HG03439 (cell line): ENCODE measurements around the gene ZBTB20.
"Not testable (repeated sequence)": the region's sequence is repeated elsewhere in the genome, so short reads cannot be mapped to it uniquely, and the experiment has no call there.

ENCODE experiments used
- ATAC-seq: cut with Tn5 transposase; IDR thresholded peaks from one replicate; pipeline ENCODE4 v1.9.1; 2021; ENCODE audit warnings: mild to moderate bottlenecking, moderate library complexity; ENCODE audit not compliant: unreplicated experiment

Gene ZBTB20

DNA sequence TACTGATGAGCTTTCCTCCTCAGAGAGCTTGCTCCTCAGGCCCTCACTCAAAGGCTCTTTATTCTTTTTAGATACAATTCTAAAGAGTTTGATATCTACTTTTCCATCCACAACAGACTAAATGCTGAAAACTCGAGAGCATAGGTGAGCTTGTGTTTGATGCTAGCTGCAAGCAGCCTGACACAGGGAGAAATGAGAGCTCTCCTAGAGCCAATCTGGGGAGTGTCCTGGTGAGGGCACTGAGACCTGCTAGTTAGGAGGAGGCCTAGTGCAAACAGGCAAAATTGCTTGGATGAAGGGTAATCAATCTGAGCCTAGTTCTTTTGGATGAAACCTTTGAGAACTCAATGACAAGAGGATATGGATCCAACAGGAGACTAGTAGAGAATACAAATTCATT is 300.8 kb downstream of the ZBTB20 start:
- ATAC-seq: no peak

DNA sequence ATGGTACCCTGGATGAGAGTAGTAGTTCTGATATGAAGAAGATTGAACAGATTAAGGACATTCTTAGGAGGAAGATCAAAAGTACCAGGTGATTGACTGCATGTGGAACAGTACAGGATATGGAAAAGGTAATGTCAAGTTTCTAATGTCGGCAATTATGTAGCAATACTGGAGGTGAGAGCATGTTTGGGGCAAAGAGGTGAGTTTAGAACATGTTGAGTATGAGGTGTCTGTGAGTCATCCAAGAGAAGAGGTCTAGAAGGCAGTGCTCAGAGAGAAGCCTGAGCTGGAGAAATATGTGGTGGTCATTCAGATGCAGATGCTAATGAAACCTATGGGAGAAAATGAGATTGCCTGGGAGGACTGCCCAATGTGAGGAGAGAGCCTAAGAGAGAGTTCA is 305.6 kb downstream of the ZBTB20 start:
- ATAC-seq: no peak

DNA sequence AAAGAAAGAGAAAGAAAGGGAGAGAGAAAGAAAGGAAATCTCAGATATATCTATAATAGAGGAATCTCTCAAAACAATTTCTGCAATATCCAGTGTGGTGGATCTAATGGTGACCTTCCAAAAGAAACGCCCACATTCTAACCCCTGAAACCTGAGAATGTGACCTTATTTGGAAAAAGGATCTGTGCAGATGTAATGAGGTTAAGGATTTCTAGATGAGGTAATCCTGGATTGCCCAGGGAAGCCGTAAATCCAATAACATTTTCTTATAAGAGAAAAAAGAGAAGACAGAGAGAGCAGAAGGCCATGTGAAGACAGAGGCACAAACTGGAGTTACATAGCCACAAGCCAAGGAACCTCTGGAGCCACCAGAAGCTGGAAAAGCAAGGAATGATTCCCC is 307.6 kb downstream of the ZBTB20 start:
- ATAC-seq: no peak

DNA sequence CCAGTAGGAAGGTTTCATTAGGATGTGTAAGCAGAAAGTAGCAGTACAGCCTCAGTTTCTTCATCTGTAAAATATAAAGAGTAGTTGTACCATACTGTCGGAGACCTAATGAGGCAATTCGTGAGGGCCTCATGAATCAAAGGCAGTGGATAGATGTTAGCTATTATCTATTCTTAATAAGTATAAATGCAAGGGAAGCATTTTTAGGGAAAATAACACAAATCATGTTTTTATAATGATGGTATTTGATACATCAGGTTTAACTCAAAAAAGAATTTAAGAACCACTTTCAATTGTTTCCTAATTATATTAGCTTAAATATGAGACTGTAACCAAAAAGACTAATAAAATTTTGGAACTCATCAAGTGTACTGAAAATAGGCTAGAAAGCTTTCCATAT is 309.1 kb downstream of the ZBTB20 start:
- no peak for ATAC-seq

DNA sequence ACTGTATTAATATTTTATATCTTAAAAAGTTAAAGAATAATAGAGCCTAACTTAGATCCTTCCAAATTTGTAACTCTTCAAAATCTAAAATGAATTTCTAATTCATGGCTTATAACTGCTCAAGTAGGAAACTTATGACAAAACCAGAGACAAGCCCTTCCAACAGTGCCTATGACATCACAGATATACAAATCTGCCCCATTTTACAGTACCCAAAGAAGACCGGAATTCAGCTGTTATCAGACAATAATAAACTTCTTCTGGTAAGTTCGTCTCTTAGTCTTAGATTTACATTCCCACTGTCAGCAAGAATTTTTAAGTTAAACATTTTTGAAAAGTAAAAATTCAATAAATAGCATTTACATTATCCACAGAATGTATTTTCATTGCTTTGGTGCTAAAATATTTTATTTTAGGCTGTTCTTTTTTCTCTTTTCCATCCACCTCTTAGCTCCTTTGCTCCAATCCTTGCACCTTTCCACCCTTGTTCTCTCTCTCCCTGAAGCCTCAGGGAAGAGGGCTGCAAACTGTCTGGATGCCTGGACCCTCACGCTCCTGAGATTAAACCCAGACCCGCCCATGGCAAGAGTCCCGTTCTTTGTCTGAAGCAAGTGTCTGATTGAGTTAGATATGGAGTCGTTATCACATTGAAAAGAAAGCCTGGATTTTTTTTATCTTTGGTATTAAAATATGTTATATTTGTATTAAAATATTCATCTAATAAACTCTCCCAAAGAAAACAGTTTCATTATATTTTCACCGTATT is 312.7 kb downstream of the ZBTB20 start:
- ATAC-seq: no peak

DNA sequence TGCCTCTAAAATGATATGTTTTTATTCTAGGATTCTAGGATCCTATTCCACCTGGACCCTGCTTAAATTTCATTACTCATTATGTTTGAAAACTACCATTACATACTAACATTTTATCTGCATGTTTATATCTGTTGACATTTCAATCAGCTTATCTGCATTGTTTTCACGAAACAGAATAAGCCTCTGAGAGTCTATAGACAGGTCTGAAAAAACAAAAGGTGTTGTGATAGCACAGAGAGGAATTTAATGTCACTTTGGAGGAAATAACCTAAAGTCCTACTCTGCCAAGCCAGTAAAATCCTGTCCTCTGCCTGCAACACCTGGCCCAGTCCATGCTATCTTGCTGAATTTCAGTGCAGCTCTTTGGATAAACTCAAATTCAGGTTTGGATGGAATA is 315.2 kb downstream of the ZBTB20 start:
- no peak for ATAC-seq

DNA sequence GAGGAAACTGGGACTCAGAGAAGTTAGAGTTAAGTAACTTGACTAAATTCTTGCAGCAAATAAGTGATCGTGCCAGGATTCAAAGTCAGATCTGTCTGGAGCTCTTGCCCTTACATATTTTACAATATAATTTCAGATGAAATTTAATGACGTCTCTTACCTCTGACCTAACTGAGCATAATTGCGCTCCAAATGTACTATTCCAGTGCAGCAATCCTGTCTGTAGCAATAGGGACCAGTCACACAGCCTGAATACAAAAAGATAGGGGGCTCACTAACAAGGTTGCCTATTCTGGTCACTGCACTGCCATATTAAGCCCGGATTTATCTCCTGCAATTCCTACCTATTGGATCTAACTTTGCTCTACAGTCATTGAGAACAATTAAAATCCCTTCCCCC is 316.4 kb downstream of the ZBTB20 start:
- ATAC-seq: no peak

DNA sequence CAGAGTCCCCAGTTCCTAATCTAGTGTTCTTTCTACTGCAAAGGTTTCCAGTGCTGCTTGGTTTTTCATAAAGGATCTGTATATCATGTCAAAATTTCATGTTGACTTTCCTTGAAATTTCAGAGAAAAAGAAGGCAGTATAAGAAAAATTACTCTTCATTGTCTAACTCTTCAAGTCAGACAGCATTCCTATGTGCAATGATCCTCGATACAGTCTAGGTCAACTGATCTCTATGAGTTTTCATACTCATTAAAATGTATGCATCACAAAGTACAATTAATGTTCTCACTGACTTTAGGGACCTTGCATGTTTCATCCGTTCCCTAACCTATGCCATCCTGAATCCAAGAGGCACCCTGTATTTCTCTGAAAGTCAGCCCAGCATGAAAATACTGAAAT is 317.3 kb downstream of the ZBTB20 start:
- ATAC-seq: no peak

DNA sequence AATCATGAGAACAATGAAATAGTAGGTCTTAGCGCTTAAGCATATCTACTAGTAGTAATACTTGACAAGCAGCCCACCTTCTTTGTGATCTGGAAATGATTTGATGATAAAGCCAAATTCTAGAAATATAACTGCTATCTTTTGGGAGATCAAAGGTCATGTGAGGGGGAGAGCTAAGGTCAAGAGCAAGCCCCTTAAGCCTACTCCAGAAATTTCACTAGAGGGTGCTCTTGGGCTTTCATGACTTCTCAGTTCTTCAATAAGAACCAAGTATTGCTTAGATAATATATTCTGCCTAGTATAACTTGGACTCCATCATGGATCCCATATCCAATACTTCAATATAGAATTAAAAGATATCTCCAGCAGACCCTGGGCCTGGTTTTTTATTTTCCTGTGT is 319.6 kb downstream of the ZBTB20 start:
- ATAC-seq: no peak

DNA sequence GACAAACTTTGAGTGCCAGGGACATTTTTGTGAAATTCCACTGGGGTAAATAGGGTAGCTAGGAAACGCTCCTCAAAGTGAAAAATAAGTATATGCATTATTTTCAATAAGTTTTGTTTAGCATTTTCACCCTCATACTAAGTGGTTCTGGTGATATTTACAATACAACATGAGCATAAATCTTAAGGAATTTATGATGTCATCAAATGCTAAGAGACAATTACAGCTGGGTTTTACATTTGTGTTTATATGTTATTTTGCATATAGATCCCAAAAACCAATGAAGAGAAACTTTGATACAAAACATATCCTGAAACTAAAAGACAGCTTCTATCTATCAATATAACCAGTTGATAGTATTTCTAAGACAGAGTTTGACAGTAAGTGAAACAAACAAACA is 323.1 kb downstream of the ZBTB20 start:
- ATAC-seq: no peak

DNA sequence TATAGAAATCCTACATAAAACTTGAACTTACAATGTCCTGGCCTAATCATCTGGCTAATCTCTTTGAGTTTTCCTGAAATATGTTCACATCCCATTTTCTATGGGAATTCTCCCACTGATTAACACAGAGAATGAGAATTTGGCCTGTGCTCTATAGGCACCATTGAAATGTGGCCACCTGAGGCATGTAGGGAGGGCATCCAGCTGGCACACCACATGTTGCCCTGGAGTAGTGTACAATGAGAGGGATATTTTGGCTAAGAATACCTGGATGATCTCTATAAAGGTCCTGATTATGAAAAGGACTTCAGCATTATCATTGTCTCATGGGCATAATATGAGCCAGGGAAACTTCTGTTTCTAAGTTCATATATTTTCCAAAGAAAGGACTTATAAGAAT is 324.0 kb downstream of the ZBTB20 start:
- no peak for ATAC-seq

DNA sequence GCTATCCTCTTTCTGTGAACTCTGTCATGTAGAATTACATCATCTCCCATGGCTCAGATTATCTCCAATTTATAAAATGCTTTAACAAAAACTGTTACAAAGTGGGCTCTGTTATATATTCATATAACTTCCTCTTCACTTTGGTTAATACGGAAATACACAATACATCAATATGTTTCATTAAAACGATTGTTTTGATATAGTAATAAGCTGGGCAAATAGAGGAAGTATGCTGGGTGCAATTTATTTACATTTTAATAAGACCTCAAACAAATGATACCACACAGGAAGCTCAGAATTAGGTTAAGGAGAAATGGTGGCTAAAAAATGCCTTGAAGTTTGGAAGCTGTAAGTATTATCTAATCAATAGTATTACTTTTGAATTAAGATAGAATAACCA is 331.0 kb downstream of the ZBTB20 start:
- no peak for ATAC-seq

DNA sequence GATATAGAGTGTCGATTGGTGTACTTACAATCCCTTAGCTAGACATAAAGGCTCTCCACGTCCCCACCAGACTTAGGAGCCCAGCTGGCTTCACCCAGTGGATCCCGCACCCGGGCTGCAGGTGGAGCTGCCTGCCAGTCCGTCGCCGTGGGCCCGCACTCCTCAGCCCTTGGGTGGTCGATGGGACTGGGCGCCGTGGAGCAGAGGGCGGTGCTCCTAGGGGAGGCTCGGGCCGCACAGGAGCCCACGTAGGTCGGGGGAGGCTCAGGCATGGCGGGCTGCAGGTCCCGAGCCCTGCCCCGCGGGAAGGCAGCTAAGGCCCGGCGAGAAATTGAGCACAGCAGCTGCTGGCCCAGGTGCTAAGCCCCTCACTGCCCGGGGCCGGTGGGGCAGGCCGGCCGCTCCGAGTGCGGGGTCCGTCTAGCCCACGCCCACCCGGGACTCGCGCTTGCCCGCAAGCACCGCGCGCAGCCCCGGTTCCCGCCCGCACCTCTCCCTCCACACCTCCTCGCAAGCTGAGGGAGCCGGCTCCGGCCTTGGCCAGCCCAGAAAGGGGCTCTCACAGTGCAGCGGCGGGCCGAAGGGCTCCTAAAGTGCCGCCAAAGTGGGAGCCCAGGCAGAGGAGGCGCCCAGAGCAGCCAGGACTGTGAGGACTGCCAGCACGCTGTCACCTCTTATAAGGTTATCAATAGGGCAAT is 334.4 kb downstream of the ZBTB20 start:
- ATAC-seq: not testable (repeated sequence)

DNA sequence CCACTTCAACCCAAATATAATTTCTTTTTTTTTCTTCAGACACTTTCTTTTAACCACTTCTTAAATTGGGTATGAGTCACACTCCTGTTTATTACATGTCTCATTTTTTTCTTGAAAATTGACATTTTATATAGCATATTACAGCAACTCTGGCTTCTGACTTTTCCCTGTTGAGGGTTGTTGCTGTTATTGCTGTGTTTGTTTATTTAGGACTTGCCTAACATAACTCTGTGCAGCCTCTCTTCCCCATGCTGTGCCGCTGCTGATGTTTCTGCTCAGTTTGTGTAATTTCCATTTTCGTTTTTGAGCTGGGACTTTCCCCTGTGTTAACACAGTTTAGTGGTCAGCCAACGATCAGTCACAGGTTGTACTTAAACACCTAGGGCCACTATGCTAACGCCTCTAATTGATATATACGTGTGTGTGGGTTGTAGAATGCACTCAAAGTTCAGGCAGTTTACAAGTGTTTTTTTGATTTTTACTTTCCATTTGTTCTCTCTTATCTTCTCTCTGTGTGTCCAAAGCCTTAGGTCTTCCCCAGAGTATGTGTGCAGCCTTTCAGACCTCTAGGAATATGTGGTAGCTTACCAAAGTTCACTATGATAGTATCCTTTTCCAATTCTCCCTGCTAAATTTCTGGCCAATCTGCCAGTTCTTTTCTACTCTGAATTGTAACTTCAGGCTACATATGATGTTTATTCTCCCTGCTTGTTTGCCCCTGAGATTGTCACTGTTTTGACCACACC is 337.2 kb downstream of the ZBTB20 start:
- peak; percentile 100 for ATAC-seq

DNA sequence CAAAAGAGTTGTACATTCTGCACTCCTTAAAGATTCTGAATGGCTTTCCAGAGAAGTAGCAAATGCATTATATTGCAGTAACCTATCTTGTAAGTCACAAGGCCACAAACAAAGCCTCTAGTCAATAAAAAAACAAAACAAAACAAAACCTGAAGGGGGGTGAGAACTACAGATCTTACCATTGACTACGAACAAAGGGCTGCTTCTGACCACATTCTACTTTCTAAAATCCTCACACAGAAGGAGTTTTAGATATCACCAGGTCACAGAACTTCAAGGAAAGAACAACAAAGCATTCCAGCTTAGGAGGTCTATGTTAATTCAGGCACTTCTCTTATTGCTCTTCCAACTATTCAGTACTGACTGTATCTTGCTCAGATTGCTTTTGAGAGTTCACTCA is 343.0 kb downstream of the ZBTB20 start:
- ATAC-seq: no peak

DNA sequence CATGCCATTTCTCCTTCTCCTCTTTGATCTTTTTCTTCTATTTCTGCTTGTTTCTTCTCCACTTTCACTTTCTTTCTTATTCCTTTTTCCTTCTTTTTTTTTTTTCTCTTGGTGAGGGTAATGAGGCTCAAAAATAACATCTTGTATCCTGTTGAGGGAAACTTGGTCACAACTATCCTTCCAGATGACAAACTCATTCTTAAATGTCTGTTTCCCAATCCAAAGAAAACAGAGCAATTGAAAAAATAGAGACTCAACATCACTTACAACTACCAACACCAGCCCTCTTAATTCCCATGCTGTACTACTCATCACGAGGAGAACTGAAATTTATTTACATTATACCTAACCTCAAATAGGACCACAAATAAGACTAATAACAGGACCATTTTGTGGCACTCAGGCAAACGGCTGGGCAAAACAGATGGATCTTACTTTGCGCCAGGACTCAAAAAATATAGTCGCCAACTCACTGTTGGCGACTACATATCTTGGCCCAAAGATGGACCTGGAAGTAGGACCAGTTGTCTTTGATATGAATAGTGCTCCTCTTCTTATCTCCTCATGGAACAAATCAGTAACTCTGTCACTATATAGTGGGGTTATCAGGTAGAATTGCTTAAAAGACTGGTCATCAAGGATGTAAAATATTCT is 343.9 kb downstream of the ZBTB20 start:
- no peak for ATAC-seq

DNA sequence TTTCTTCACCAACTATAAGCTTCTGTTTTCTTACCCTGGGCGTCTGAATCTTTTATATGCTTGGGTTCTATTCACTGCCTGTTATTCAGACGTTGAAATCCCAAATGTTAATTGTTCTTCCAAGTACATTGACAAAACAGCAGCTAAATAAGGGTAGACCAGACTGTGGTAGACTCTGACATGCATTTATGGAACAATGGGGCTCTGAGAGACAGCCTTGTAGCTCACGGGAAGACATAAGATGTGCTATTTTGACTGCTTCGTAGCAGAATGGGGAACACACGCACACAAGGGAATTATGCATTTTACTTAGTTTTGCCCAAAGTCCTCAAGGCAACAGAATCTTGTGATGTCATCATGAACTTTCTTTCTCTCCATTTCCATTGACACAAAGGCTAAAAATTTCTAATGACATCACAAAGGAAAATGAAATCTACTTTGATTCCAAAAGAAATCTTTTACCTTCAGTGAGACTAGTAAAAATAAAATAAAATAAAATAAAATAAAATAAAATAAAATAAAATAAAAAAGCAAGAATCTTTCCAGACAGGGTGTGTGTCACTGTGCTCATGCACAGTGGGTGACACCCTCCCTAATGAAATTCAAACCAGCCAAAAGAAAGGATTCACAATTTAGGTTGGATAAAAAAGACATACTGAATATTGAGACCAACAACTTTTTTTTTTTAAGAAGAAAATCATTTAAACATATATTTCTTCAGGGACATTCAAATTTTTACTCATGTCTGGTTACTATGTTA is 346.6 kb downstream of the ZBTB20 start:
- no peak for ATAC-seq

DNA sequence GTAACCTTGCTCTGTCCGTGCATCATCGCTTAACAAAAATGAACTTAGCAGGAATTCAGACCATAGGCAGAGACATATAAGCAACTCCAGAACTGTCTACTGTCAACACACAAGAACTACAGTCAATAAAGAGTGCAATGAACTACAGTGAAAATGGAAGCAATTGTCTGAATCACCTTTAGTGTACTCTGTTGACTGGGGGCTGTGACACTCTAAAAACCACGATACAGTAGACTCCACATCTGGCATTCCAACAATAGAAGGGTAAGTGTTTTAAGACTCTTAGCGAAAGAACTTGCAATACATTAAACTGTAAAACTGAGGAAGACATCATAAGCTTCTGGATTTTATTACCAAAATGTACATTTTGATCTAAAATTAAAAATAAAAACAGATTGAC is 347.3 kb downstream of the ZBTB20 start:
- no peak for ATAC-seq

DNA sequence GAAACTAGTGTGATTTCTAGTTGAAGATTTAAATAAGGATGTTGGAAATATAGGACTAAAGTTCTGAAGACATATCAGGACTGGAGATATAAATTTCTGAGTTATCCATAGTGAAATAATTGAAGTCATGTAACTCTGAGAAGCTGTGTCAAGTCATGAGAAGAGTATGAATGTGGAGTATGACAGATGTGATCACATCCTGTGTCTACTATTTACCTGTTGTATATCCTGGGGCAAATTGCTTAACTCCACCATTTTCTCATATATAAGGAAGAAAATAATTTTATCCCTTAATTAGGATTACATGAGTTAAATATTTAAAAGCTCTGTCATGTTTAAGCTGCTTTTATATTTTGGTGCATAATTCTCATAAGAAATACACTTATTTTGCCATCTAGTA is 350.3 kb downstream of the ZBTB20 start:
- ATAC-seq: no peak

DNA sequence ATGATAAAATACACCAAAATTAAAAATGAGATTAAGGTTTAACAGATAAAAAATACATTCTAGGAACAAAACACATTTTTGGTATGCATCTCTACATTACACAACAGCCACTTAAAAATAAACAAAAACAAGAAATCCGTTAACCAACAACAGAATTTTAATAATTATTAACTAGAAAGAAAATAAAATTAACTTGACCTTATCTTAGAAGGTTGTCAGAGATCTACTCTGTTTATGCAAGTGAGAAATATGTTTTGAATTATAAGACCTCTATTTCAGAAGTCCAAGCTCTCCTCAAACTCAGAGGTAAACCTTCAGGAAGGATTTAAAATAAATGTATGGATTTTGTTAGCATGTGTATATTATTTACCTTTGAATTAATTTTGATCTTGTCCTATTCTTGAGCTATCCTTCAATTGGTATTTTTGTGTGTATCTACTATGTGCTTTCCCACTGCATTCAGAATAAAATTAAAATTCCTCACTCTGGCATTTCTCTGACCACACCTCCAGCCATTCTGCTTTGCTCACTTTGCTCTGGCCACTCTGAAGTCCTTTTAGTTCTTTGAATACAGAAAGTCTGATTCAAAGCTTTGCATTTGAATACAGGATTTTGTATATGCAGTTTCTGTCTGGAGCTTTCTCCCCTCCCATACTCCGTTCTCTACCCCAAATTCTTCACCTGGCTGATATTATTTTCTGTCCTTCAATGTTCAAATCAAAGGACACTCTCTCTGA is 352.0 kb downstream of the ZBTB20 start:
- ATAC-seq: no peak
